NCI-H82 treated with DMSO at 0.1 percent for 48 hours (cell line): ENCODE data around the gene KPNA4.

Experiments
- DNase-seq: peaks from one replicate; lab custom pipeline; 2025; ENCODE audit not compliant: unreplicated experiment; lab: John Stamatoyannopoulos, UW

Gene KPNA4

GRCh38 chr3:160498202-160498601, 67.2 kb downstream of the KPNA4 start:
- DNase-seq: no peak

- no peak for DNase-seq
These were observed 75.2 kb downstream of the KPNA4 start for GRCh38 chr3:160490166-160490565.

- no peak for DNase-seq
These were observed 78.9 kb downstream of the KPNA4 start for GRCh38 chr3:160486459-160486869.

DNA sequence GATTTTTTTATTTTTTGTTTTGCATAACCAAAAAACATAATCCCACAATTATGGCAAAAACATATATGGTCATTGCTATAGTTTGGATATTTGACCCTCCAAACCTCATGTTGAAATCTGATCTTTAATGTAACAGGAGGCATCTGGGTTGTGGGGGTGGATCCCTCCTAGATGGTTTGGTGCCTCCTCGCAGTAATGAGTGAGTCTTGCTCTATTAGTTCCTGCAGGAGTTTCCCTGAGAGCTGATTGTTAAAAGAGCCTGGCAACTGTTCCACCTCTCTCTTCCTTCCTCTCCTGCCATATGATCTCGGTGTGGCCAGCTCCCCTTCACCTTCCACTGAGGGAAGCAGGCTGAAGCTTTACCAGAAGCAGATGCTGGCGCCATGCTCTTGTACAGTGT, 82.6 kb downstream of the KPNA4 start:
- no peak for DNase-seq

DNA sequence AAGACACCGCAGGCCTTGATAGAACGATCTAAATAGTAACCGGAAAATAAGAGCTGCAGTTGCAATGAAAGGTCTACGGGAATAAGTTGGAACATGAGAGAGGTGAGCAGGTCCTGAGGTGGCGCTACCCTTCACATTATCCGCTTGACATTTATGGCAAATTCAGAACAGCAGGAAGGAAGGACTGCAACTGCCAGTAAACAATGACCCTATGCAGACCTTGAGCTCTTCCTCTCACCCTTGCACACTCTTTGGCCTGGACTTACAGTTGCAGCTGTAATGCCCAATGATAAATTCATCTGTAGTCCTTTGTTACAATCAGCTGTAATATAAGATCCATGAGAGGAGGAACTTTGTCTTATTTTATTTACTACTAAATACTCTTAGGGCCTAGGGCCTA, 83.5 kb downstream of the KPNA4 start:
- DNase-seq: no peak

DNA sequence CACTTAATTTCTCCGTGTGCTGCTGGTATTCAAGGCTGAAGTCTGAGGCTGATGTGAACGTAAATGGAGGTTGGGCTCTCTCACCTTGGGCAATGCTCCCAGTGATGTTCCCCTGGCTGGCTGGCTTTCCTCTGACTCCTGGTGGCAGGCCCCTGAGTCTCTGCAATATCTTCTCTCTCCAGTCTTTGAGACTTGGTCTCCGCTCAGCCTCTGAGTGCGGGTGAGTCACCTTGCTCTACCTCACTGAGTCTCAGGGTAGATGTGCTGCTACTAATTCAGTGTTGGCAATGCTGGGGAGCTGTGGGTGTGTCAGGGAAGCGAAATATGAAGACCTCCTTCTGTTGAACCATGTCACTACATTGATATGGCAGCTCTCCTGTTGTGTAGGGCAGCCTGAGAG, 84.4 kb downstream of the KPNA4 start:
- no peak for DNase-seq

GRCh38 chr3:160479376-160479775, 86.0 kb downstream of the KPNA4 start:
- DNase-seq: no peak

DNA sequence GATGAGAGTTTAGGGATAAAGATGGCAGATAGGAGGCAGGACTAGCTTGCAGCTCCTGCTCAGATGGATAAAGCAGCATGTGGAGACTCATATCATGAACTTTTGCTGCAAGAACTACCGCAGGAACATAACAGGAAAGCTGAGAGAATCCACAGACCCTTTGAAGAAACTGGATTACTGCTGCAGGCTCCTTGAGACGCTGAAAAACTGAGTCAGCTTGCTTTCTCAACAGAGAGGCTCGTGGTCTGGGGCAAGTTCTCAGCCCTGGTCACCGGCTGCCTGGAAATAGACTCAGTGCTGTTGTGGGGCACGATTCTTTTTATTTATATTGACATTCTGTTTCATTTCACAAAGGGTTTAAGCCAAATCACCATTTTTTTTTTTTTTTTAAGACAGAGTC, 87.0 kb downstream of the KPNA4 start:
- no peak for DNase-seq

GRCh38 chr3:160477750-160478149, 87.6 kb downstream of the KPNA4 start:
- DNase-seq: no peak

- DNase-seq: no peak
These were observed 89.5 kb downstream of the KPNA4 start for GRCh38 chr3:160475884-160476283.

- DNase-seq: no peak
These were observed 90.2 kb downstream of the KPNA4 start for GRCh38 chr3:160475153-160475552.

DNA sequence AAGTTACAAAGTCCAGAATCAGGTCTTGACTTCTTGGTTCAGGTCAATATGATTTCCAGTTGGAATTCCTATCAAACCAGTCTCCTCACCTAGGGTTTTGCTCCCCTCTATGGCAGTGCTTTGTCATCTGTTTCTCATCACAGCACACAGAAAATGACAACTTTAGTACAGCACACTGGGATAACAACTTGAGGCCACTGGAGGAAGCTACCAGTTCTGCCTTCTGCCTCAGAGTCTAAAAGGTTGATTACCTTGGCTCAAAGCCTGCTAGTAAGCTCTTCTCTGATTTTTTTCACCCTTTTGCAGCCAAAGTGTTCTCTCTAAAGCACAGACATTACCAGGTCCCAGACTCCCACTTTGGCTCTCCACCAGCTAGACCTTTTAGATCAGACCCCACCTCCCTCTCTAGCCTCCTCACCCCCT, 90.9 kb downstream of the KPNA4 start:
- no peak for DNase-seq

- no peak for DNase-seq
These were observed 91.4 kb downstream of the KPNA4 start for GRCh38 chr3:160473978-160474377.

GRCh38 chr3:160473221-160473620, 92.2 kb downstream of the KPNA4 start:
- no peak for DNase-seq

- no peak for DNase-seq
These were observed 93.0 kb downstream of the KPNA4 start for GRCh38 chr3:160472344-160472743.

- no peak for DNase-seq
These were observed 93.5 kb downstream of the KPNA4 start for GRCh38 chr3:160471892-160472291.

- no peak for DNase-seq
These were observed 95.2 kb downstream of the KPNA4 start for GRCh38 chr3:160470181-160470580.

- no peak for DNase-seq
These were observed 100.4 kb downstream of the KPNA4 start for GRCh38 chr3:160464971-160465370.

GRCh38 chr3:160464321-160464720, 101.0 kb downstream of the KPNA4 start:
- no peak for DNase-seq

DNA sequence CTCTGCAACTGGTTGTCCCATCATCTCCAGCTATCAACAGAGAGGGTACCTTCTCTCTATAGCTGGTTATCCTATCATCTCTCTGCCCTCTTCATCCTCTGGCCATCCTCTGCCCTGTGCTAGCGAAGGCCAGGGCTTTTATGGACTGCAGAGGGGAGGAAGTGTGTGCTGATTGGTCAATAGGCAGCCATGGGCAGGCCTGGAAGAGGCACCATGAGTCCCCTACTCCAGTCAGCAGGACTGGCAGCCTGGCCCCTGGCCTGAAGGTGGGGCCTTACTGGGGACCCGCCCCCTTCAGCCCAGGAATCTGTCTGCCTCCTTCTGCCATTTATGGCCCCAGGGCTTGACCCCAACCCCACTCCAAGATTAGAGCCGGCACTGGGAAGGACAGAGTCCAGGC, 105.3 kb downstream of the KPNA4 start:
- DNase-seq: no peak

DNA sequence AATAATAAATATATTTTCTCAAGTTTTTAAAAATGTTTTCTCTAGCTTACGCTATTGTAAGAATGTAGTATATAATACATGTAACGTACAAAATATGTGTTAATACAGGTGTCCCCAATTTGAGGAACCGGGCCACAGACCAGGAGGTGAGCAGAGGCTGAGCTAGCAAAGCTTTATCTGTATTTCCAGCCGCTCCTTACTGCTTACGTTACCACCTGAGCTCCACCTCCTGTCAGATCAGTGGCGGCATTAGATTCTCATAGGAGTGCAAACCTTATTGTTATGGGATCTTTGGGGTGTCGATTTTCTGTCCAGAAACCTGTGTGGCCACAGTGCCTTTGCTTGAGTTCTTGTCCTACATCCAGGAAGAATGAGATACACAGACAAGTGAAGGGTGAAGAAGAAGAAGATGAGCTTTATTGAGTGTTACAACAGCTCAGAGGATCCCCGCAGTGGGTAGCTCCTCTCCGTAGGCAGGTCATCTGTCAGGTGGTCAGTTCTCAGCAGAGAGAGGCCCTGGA, 105.9 kb downstream of the KPNA4 start:
- DNase-seq: no peak

DNA sequence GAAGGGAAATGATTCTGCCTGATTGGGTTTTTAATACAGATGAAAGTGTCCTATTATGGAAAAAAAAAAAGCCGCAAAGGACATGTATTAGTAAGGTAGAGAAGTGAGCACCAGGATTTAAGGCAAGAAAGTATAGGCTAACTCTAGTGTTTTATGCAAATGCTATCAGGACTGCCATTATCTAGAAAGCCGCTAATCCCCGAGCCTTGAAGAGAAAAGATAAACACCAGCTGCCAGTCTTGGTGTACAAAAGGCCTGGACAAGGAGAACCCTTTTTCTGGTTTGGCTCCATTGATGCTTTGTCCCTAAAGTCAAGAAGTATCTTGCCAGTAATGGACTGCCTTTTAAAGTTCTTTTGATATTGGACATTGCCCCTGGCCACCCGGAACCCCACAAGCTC, 107.2 kb downstream of the KPNA4 start:
- peak; percentile 91 for DNase-seq

DNA sequence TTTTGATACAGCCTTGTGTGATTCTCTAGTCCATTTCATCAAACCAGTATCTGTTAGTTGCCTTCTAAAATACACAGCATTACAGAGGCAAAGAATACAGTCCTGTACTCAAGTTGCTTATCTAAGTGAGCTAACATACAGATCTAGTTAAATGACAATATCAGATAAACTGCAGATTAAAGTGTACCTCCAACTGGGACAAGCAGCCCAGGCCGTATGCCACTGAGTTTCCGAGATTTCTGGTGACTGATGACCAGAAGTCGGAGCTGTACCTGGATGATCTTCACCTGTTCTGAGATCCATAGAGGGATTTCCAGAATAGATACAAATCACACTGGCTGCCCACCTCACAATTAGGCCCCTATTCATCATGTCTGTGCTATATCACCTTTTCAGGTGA, 109.5 kb downstream of the KPNA4 start:
- peak; percentile 52 for DNase-seq

DNA sequence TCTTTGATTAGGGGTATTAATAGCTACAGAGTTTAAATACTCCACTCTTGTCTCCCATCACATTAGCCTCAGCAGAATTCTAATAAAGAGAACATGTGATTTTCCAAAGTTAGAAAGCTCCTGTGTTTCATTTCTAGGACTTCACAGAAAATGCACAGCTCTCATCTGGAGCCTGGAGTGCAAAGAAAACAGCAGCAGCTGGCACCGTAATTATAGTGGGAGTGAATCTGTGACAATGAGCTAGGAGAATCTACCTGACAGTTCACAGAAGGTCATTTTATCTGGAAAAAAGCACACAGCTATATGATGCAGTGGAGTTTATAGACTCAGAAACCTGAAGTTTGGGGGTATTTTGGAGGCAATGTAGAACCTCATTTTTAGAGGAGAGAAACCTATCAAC, 110.4 kb downstream of the KPNA4 start:
- peak; percentile 59 for DNase-seq
